CD4-positive, alpha-beta T cell (primary cell): ENCODE data around the gene NAV2. TPM values are rescaled to one million over a fixed set of nuclear protein-coding genes. Genes with fewer than 3 reads are reported as not detected.
A peak's percentile ranks its signal among the peaks of the same experiment; 100 is the strongest.

Experiments
- ATAC-seq: fragments of 200-7000 bp; cut with Tn5 transposase; one replicate; pipeline ENCODE4 v1.10.0; 2022; ENCODE audit warnings: mild to moderate bottlenecking; ENCODE audit not compliant: poor library complexity
- CTCF ChIA-PET: fragments of 350-600 bp; sonication (Branson Sonifier 250); formaldehyde crosslinking; loops from one replicate; lab custom pipeline; 2021; ENCODE audit warnings: antibody characterized with exemption, inconsistent platforms; lab: Charles Lee
- POLR2A ChIA-PET: fragments of 350-600 bp; sonication (Branson Sonifier 250); formaldehyde crosslinking; loops from one replicate; lab custom pipeline; 2021; ENCODE audit warnings: antibody characterized with exemption, inconsistent platforms; lab: Charles Lee
- DNase-seq, 14 experiments: peaks; one replicate each; pipeline ENCODE4 v3.0.0-alpha.2; 2013 to 2020; ENCODE audit warnings: mixed read lengths in 2 of 14
- H3K27ac ChIP-seq, 2 donors: one replicate each; pipeline versions ENCODE4 v1.5.1 to v1.7.0; 2013; ENCODE audit warnings: low read length in 2 of 2, low read depth in 1 of 2, mild to moderate bottlenecking in 1 of 2
- H3K27me3 ChIP-seq, 2 experiments: 1 replicate in 1 of 2; 2 replicates in 1 of 2; pipeline versions ENCODE4 v1.6.1 to v1.7.0; 2013; ENCODE audit warnings: low read length in 2 of 2, control low read depth in 1 of 2, mild to moderate bottlenecking in 1 of 2, moderate library complexity in 1 of 2; ENCODE audit not compliant: insufficient read depth in 2 of 2, control insufficient read depth in 1 of 2
- H3K36me3 ChIP-seq: one replicate; pipeline ENCODE4 v1.6.1; 2013; ENCODE audit warnings: low read length, control low read depth; ENCODE audit not compliant: insufficient read depth
- H3K4me1 ChIP-seq: one replicate; pipeline ENCODE4 v1.6.1; 2013; ENCODE audit warnings: low read length, control low read depth; ENCODE audit not compliant: insufficient read depth
- H3K4me3 ChIP-seq: one replicate; pipeline ENCODE4 v1.5.1; 2013; ENCODE audit warnings: mild to moderate bottlenecking, low read length, moderate library complexity
- H3K9me3 ChIP-seq, 2 experiments: 1 replicate in 1 of 2; 2 replicates in 1 of 2; pipeline versions ENCODE4 v1.6.1 to v1.7.0; 2013; ENCODE audit warnings: low read length in 2 of 2, mild to moderate bottlenecking in 2 of 2, control low read depth in 1 of 2, moderate library complexity in 1 of 2; ENCODE audit not compliant: control insufficient read depth in 1 of 2, insufficient read depth in 1 of 2
- H3K27ac Mint-ChIP-seq: one replicate; pipeline ENCODE4 v1.8.0; 2020; ENCODE audit warnings: mixed read lengths
- H3K27me3 Mint-ChIP-seq: one replicate; pipeline ENCODE4 v1.8.0; 2021; ENCODE audit warnings: mixed read lengths
- H3K36me3 Mint-ChIP-seq: one replicate; pipeline ENCODE4 v1.8.0; 2021; ENCODE audit warnings: low read depth, mixed read lengths
- H3K4me1 Mint-ChIP-seq: one replicate; pipeline ENCODE4 v1.8.0; 2021; ENCODE audit warnings: low read depth, mixed read lengths
- H3K4me3 Mint-ChIP-seq: one replicate; pipeline ENCODE4 v1.8.0; 2020; ENCODE audit warnings: mild to moderate bottlenecking, mixed read lengths
- H3K9me3 Mint-ChIP-seq: one replicate; pipeline ENCODE4 v1.8.0; 2020; ENCODE audit warnings: mixed read lengths
- intact Hi-C, 2 experiments: fragments of 100-400 bp; cut with DNase I in 1 of 2; cut with micrococcal nuclease in 1 of 2; formaldehyde crosslinking; loops; one replicate each; pipeline versions ENCODE4 v1.15.1 to v1.9.0; 2023 to 2025; cut with DNase I, micrococcal nuclease
- total RNA-seq, 174 experiments: library from RNA in 2 of 174; stranded (reverse) in 2 of 174; gene quantifications; one replicate each; pipeline ENCODE4 v1.2.3 and lab custom pipeline; 2021 to 2026
- TF ChIP-seq, protein P1 (sequence below): fragments of 200-600 bp; IDR thresholded peaks from one replicate; pipeline ENCODE4 v1.8.0; 2022; ENCODE audit warnings: antibody characterized with exemption, mild to moderate bottlenecking

NAV2 gene
- total RNA-seq, 2 experiments from 2014 or later, result 0.55 to 0.64 TPM

DNA sequence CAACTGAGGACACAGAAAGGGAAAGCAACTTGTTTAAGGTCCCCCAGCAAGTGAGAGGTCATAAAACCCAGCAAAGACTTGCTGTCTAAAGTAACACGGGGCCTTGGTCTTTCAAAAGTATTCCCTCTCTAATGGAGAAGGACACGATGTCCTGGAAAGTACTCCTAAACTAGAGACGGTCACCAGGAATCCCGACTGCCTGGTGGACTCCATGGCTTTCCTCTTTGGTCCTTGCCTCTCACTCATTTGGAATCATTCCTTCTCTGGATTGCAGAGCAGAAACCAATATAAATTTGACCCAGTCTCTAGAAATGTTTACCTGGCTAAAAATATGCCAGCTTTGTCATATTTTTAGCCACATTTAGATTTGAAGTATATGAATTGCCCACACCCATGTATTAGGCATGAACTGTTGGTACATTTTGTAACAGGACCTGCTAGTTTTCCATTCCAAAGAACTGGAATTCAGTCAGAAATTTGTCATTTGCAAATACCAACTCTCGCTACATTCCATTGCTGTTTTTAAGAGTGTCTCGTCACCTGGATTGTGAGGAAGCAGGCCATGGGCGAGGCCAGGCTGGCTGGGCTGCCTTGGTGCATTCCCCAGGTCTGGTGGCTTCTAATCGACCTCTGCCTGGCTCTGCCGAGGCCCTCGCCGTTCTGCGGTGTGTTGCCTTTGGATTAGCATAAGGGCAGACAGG, 12.9 kb downstream of the NAV2 start:
- H3K4me1 Mint-ChIP-seq, result peaks cover 29% of the 10 kb centered on the region
- Histone ChIP-seq H3K36me3 (no peaks in the 10 kb centered on the region), H3K27ac (no peak overlapping the region), H3K27me3 (no peaks in the 10 kb centered on the region), H3K9me3 (peaks cover 0 to 4% of the 10 kb centered on the region in 2 experiments), H3K4me3 (no peak overlapping the region), H3K4me1 (peaks cover 31% of the 10 kb centered on the region)
- no peak overlapping the region for H3K4me3 Mint-ChIP-seq
- ChIA-PET CTCF (no interaction called here), POLR2A (interaction anchor here (3.9 kb wide), 1 partner anchor 13 kb away, joined by 24 read pairs; the partner anchor contains the start of gene NAV2)
- intact Hi-C loops, result no loop called here
- H3K27ac Mint-ChIP-seq, result peak overlapping the region; percentile 28
- ATAC-seq, result no peak
- DNase-seq, result no peak
- no peaks in the 10 kb centered on the region for H3K36me3 Mint-ChIP-seq
- no peaks in the 10 kb centered on the region for H3K27me3 Mint-ChIP-seq
- TF ChIP-seq, protein P1, sequence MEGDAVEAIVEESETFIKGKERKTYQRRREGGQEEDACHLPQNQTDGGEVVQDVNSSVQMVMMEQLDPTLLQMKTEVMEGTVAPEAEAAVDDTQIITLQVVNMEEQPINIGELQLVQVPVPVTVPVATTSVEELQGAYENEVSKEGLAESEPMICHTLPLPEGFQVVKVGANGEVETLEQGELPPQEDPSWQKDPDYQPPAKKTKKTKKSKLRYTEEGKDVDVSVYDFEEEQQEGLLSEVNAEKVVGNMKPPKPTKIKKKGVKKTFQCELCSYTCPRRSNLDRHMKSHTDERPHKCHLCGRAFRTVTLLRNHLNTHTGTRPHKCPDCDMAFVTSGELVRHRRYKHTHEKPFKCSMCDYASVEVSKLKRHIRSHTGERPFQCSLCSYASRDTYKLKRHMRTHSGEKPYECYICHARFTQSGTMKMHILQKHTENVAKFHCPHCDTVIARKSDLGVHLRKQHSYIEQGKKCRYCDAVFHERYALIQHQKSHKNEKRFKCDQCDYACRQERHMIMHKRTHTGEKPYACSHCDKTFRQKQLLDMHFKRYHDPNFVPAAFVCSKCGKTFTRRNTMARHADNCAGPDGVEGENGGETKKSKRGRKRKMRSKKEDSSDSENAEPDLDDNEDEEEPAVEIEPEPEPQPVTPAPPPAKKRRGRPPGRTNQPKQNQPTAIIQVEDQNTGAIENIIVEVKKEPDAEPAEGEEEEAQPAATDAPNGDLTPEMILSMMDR, result no peak
- H3K9me3 Mint-ChIP-seq, result no peaks in the 10 kb centered on the region

GRCh38 chr11:19727246-19727645, 14.6 kb downstream of the NAV2 start:
- TF ChIP-seq, protein P1, result no peak
- Mint-ChIP-seq H3K4me1 (peaks cover 29% of the 10 kb centered on the region), H3K9me3 (no peaks in the 10 kb centered on the region), H3K27ac (peak overlapping the region; percentile 11), H3K27me3 (no peaks in the 10 kb centered on the region), H3K4me3 (no peak overlapping the region), H3K36me3 (no peaks in the 10 kb centered on the region)
- Histone ChIP-seq H3K4me1 (peaks cover 31% of the 10 kb centered on the region), H3K27me3 (no peaks in the 10 kb centered on the region), H3K4me3 (no peak overlapping the region), H3K9me3 (peaks cover 0 to 4% of the 10 kb centered on the region in 2 experiments), H3K36me3 (no peaks in the 10 kb centered on the region), H3K27ac (no peak overlapping the region)
- no peak for DNase-seq
- POLR2A ChIA-PET, result no interaction called here
- intact Hi-C loops, result no loop called here
- no peak for ATAC-seq
- CTCF ChIA-PET, result no interaction called here

- H3K27ac ChIP-seq, result no peak overlapping the region
- peaks cover 19% of the 10 kb centered on the region for H3K4me1 ChIP-seq
- POLR2A ChIA-PET, result no interaction called here
- no peaks in the 10 kb centered on the region for H3K27me3 ChIP-seq
- intact Hi-C loops, result no loop called here
- ATAC-seq (no peak), DNase-seq (no peak)
- TF ChIP-seq, protein P1, result no peak
- no peaks in the 10 kb centered on the region for H3K9me3 Mint-ChIP-seq
- H3K27ac Mint-ChIP-seq, result no peak overlapping the region
- peaks cover 18% of the 10 kb centered on the region for H3K4me1 Mint-ChIP-seq
- H3K4me3 ChIP-seq, result no peak overlapping the region
- no peaks in the 10 kb centered on the region for H3K36me3 ChIP-seq
- no peaks in the 10 kb centered on the region for H3K36me3 Mint-ChIP-seq
- no peak overlapping the region for H3K4me3 Mint-ChIP-seq
- CTCF ChIA-PET, result no interaction called here
- peaks cover 6% of the 10 kb centered on the region for H3K27me3 Mint-ChIP-seq
- peaks cover 0 to 4% of the 10 kb centered on the region in 2 experiments for H3K9me3 ChIP-seq
These were observed 15.8 kb downstream of the NAV2 start for GRCh38 chr11:19728436-19728835.
